Measurements from ENCODE around the gene GRWD1.
A peak's percentile ranks its signal among the peaks of the same experiment; 100 is the strongest.

Gene GRWD1

GRCh38 chr19:48498595-48499311, 53.0 kb downstream of the GRWD1 start:
- no peak for DNase-seq

- DNase-seq = no peak
Measured at GRCh38 chr19:48499316-48500090, 53.7 kb downstream of the GRWD1 start.

GRCh38 chr19:48500830-48501493, 55.2 kb downstream of the GRWD1 start:
- DNase-seq = no peak

GRCh38 chr19:48501494-48502349, 55.9 kb downstream of the GRWD1 start:
- DNase-seq = peak; percentile 57

GRCh38 chr19:48502350-48503018, 56.7 kb downstream of the GRWD1 start:
- no peak for DNase-seq

GRCh38 chr19:48506138-48506733, 60.5 kb downstream of the GRWD1 start:
- DNase-seq = peak; percentile 40
